Neural cell (in vitro differentiated cells): ENCODE data around the gene TRPT1. TPM values are rescaled to one million over a fixed set of nuclear protein-coding genes. Genes with fewer than 3 reads are reported as not detected.

Source experiments
- H2AFZ ChIP-seq: fragments of 200-600, 300-800 bp; sonication (generic), shearing (Covaris generic); 2 replicates; pipeline ENCODE4 v1.6.0; 2014; ENCODE audit warnings: low read depth, mild to moderate bottlenecking, antibody characterized with exemption, low read length, moderate library complexity
- H3F3A ChIP-seq: fragments of 200-600 bp; shearing (Covaris generic); 2 replicates; pipeline ENCODE4 v1.6.1; 2016; ENCODE audit warnings: mild to moderate bottlenecking, moderate library complexity, mixed read lengths, antibody characterized with exemption, low read length; ENCODE audit not compliant: insufficient read depth, poor library complexity, severe bottlenecking
- H3K27ac ChIP-seq: fragments of 200-600, 300-800 bp; sonication (generic), shearing (Covaris generic); 2 replicates; pipeline ENCODE4 v1.5.1; 2014; ENCODE audit warnings: mild to moderate bottlenecking, low read length, moderate library complexity
- H3K27me3 ChIP-seq: fragments of 300-800, 200-600 bp; sonication (generic), shearing (Covaris generic); 2 replicates; pipeline ENCODE4 v1.6.0; 2014; ENCODE audit warnings: mild to moderate bottlenecking, low read depth, low read length, moderate library complexity; ENCODE audit not compliant: insufficient read depth
- H3K36me3 ChIP-seq: fragments of 300-800, 200-600 bp; sonication (generic), shearing (Covaris generic); 2 replicates; pipeline ENCODE4 v1.5.1; 2014; ENCODE audit warnings: mild to moderate bottlenecking, antibody characterized with exemption, low read length, moderate library complexity; ENCODE audit not compliant: insufficient read depth
- H3K4me2 ChIP-seq: fragments of 300-800, 200-600 bp; sonication (generic), shearing (Covaris generic); 2 replicates; pipeline ENCODE4 v1.6.0; 2014; ENCODE audit warnings: mild to moderate bottlenecking, low read length
- H3K4me3 ChIP-seq: fragments of 300-800, 200-600 bp; sonication (generic), shearing (Covaris generic); 2 replicates; pipeline ENCODE4 v1.5.1; 2014; ENCODE audit warnings: mild to moderate bottlenecking, low read length, moderate library complexity
- H3K79me2 ChIP-seq: fragments of 200-600 bp; shearing (Covaris generic); replicated peaks from 2 replicates; pipeline ENCODE4 v1.6.0; 2014; ENCODE audit warnings: mild to moderate bottlenecking, low read length, moderate library complexity; ENCODE audit not compliant: insufficient read depth
- H3K9ac ChIP-seq: fragments of 300-800, 200-600 bp; sonication (generic), shearing (Covaris generic); 2 replicates; pipeline ENCODE4 v1.6.1; 2016; ENCODE audit warnings: mild to moderate bottlenecking, low read length, mixed read lengths
- H3K9me2 ChIP-seq: fragments of 200-600 bp; shearing (Covaris generic); 2 replicates; pipeline ENCODE4 v1.6.1; 2016; ENCODE audit warnings: mild to moderate bottlenecking, low read length, mixed read lengths; ENCODE audit not compliant: insufficient read depth
- H3K9me3 ChIP-seq: fragments of 200-600, 300-800 bp; sonication (generic), shearing (Covaris generic); 2 replicates; pipeline ENCODE4 v1.6.1; 2016; ENCODE audit warnings: mild to moderate bottlenecking, mixed run types, low read length, moderate library complexity, mixed read lengths
- H4K20me1 ChIP-seq: fragments of 200-600 bp; shearing (Covaris generic); 2 replicates; pipeline ENCODE4 v1.6.1; 2016; ENCODE audit warnings: mild to moderate bottlenecking, mixed run types; ENCODE audit not compliant: insufficient read depth
- EP300 ChIP-seq: fragments of 450-650 bp; conservative IDR thresholded peaks from 2 replicates; pipeline ENCODE4 v1.6.1; 2014; ENCODE audit warnings: antibody characterized with exemption, mild to moderate bottlenecking, moderate library complexity; ENCODE audit not compliant: poor library complexity, severe bottlenecking
- EZH2 ChIP-seq: fragments of 200-600, 300-800 bp; shearing (Covaris generic), sonication (generic); IDR thresholded peaks from 2 replicates; pipeline ENCODE4 v1.6.1; 2014; ENCODE audit warnings: antibody characterized with exemption, low read length, borderline replicate concordance, mild to moderate bottlenecking; ENCODE audit not compliant: insufficient read depth, poor library complexity, severe bottlenecking
- MXI1 ChIP-seq: fragments of 450-650 bp; conservative IDR thresholded peaks from 2 replicates; pipeline ENCODE4 v1.6.1; 2014; ENCODE audit warnings: antibody characterized with exemption, mild to moderate bottlenecking; ENCODE audit not compliant: poor library complexity, severe bottlenecking
- POLR2AphosphoS5 ChIP-seq: IDR thresholded peaks from 2 replicates; pipeline ENCODE4 v1.6.1; 2012
- RAD21 ChIP-seq: fragments of 450-650 bp; conservative IDR thresholded peaks from 2 replicates; pipeline ENCODE4 v1.6.1; 2014; ENCODE audit warnings: antibody characterized with exemption, mild to moderate bottlenecking, moderate library complexity
- SMC3 ChIP-seq: fragments of 450-650 bp; conservative IDR thresholded peaks from 2 replicates; pipeline ENCODE4 v1.6.1; 2014; ENCODE audit warnings: antibody characterized with exemption, mild to moderate bottlenecking, moderate library complexity; ENCODE audit not compliant: poor library complexity
- TAF1 ChIP-seq: IDR thresholded peaks from 2 replicates; pipeline ENCODE4 v1.6.1; 2012; ENCODE audit warnings: low read depth
- polyA plus RNA-seq: library from polyadenylated mRNA; depleted of rRNA; stranded (reverse); fragments of >200 nt; gene quantifications from 2 replicates; pipeline ENCODE4 v1.2.3, GENCODE V29; 2014
- TF ChIP-seq, protein P1 (sequence below): IDR thresholded peaks from 2 replicates; pipeline ENCODE4 v1.6.1; 2012; ENCODE audit warnings: borderline replicate concordance
- TF ChIP-seq, protein P2 (sequence below): fragments of 450-650 bp; IDR thresholded peaks from 2 replicates; pipeline ENCODE4 v1.5.1; 2014; ENCODE audit warnings: antibody characterized with exemption, mild to moderate bottlenecking, moderate library complexity; ENCODE audit not compliant: poor library complexity, severe bottlenecking

Gene TRPT1
- polyA plus RNA-seq, 1 donor from 2014 or later = 67.2 TPM

DNA sequence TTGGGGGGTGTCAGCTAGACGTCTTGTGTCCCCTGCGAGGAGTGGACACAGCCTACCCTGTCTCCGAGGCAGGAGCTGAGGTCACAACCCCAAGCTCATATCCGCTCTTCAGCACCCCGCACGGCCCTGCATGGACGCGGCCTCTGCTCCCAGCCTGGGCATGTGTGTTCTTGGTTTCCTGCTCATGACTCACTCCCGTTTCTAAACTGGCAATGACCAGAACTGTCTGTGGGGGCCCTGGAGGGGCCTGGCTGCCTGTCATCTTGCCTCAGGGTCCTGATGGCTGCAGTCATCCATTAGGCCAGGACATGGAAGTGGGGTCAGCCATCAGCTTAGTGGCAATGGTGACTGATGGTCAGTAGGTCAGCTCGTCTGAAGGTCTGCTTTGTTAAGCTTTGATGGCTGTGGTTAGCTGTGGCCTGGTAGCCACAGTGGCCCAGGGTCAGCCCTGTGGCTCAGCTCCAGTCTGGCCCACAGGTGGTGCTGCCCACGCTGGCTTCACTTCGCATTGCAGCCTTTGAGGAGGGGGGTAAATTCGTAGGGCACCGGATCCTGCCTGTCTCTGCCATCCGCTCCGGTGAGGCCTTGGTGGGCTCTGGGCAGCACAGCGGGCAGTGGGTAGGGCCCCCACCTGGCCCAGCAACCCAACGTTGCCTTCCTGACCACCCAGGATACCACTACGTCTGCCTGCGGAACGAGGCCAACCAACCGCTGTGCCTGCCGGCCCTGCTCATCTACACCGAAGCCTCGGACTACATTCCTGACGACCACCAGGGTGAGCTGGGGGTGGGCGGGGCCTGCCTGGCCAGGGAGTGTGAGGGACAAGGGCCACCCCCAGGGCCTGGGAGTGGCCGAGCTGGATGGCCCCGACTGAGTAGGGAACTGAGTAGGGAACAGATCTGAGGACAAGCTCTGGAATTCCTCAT is 37.3 kb upstream of the TRPT1 start:
- no peaks in the 10 kb centered on the region for H3K27me3 ChIP-seq
- no peaks in the 10 kb centered on the region for H4K20me1 ChIP-seq
- no peak for TF ChIP-seq TAF1
- no peak for TF ChIP-seq EP300
- no peak for TF ChIP-seq POLR2AphosphoS5
- TF ChIP-seq EZH2 = no peak
- TF ChIP-seq, protein P1, sequence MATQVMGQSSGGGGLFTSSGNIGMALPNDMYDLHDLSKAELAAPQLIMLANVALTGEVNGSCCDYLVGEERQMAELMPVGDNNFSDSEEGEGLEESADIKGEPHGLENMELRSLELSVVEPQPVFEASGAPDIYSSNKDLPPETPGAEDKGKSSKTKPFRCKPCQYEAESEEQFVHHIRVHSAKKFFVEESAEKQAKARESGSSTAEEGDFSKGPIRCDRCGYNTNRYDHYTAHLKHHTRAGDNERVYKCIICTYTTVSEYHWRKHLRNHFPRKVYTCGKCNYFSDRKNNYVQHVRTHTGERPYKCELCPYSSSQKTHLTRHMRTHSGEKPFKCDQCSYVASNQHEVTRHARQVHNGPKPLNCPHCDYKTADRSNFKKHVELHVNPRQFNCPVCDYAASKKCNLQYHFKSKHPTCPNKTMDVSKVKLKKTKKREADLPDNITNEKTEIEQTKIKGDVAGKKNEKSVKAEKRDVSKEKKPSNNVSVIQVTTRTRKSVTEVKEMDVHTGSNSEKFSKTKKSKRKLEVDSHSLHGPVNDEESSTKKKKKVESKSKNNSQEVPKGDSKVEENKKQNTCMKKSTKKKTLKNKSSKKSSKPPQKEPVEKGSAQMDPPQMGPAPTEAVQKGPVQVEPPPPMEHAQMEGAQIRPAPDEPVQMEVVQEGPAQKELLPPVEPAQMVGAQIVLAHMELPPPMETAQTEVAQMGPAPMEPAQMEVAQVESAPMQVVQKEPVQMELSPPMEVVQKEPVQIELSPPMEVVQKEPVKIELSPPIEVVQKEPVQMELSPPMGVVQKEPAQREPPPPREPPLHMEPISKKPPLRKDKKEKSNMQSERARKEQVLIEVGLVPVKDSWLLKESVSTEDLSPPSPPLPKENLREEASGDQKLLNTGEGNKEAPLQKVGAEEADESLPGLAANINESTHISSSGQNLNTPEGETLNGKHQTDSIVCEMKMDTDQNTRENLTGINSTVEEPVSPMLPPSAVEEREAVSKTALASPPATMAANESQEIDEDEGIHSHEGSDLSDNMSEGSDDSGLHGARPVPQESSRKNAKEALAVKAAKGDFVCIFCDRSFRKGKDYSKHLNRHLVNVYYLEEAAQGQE = no peak
- no peak for TF ChIP-seq SMC3
- TF ChIP-seq MXI1 = no peak
- no peak for TF ChIP-seq RAD21
- TF ChIP-seq, protein P2, sequence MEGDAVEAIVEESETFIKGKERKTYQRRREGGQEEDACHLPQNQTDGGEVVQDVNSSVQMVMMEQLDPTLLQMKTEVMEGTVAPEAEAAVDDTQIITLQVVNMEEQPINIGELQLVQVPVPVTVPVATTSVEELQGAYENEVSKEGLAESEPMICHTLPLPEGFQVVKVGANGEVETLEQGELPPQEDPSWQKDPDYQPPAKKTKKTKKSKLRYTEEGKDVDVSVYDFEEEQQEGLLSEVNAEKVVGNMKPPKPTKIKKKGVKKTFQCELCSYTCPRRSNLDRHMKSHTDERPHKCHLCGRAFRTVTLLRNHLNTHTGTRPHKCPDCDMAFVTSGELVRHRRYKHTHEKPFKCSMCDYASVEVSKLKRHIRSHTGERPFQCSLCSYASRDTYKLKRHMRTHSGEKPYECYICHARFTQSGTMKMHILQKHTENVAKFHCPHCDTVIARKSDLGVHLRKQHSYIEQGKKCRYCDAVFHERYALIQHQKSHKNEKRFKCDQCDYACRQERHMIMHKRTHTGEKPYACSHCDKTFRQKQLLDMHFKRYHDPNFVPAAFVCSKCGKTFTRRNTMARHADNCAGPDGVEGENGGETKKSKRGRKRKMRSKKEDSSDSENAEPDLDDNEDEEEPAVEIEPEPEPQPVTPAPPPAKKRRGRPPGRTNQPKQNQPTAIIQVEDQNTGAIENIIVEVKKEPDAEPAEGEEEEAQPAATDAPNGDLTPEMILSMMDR = no peak
- no peaks in the 10 kb centered on the region for H3K9me3 ChIP-seq
- H3F3A ChIP-seq = no peaks in the 10 kb centered on the region
- H3K36me3 ChIP-seq = no peaks in the 10 kb centered on the region
- H3K4me2 ChIP-seq = no peak overlapping the region
- no peak overlapping the region for H3K9ac ChIP-seq
- no peaks in the 10 kb centered on the region for H3K79me2 ChIP-seq
- H3K9me2 ChIP-seq = no peaks in the 10 kb centered on the region
- H3K27ac ChIP-seq = no peak overlapping the region
- H2AFZ ChIP-seq = no peak overlapping the region
- no peak overlapping the region for H3K4me3 ChIP-seq

DNA sequence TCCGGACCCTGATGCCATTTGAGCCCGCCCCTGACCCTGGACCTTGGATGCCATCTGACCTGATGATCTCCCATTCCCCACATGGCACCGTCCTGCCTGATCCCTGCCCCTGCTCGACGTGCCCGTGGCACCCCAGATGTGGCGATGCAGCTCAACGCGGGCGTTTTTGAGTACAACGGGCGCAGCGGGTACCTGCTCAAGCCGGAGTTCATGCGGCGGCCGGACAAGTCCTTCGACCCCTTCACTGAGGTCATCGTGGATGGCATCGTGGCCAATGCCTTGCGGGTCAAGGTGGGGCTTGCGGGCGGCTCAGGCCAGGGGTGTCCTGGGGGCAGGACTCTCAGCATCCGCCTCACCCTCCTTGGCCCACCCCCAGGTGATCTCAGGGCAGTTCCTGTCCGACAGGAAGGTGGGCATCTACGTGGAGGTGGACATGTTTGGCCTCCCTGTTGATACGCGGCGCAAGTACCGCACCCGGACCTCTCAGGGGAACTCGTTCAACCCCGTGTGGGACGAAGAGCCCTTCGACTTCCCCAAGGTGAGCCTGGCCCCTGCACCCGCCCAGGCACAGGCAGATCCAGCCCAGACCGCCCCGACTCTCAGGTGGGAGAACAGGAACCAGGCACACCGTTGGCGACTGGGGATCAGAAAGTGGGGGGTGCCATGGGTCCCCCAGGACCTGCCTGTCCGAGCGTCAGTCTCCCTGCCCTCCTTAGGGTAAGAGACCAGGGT is 36.5 kb upstream of the TRPT1 start:
- Histone ChIP-seq H2AFZ (no peak overlapping the region), H3K9me2 (no peaks in the 10 kb centered on the region), H3K36me3 (no peaks in the 10 kb centered on the region), H4K20me1 (no peaks in the 10 kb centered on the region), H3K27me3 (no peaks in the 10 kb centered on the region), H3K27ac (no peak overlapping the region), H3K4me3 (no peak overlapping the region), H3K9me3 (no peaks in the 10 kb centered on the region), H3K9ac (no peak overlapping the region), H3K4me2 (no peak overlapping the region), H3K79me2 (no peaks in the 10 kb centered on the region), H3F3A (no peaks in the 10 kb centered on the region)
- TF ChIP-seq SMC3 (no peak), RAD21 (no peak), POLR2AphosphoS5 (no peak), EP300 (no peak), TAF1 (no peak), EZH2 (no peak), MXI1 (no peak)
- TF ChIP-seq, protein P1 = no peak
- TF ChIP-seq, protein P2 = no peak
